RWPE1 (cell line): ENCODE measurements around the gene FN3KRP.
A peak's percentile ranks its signal among the peaks of the same experiment; 100 is the strongest.

Source experiments
- CTCF ChIA-PET: fragments of 350-600 bp; sonication (Branson Sonifier 250); formaldehyde crosslinking; extraction: SDS; loops from one replicate; lab custom pipeline; 2021; lab: Yijun Ruan, JAX
- POLR2A ChIA-PET: fragments of 400-600 bp; formaldehyde crosslinking; extraction: SDS; loops from one replicate; lab custom pipeline; 2020; ENCODE audit warnings: antibody characterized with exemption; ENCODE audit not compliant: low non-redundant PET; lab: Yijun Ruan, JAX
- DNase-seq: peaks from one replicate; pipeline ENCODE4 v3.0.0; 2012; ENCODE audit warnings: low spot score
- H3K27ac ChIP-seq: fragments of 450-650 bp; 2 replicates; pipeline ENCODE4 v1.5.1; 2017
- CTCF ChIP-seq: fragments of 450-650 bp; conservative IDR thresholded peaks from 2 replicates; pipeline ENCODE4 v1.5.1; 2017; ENCODE audit warnings: low read depth, mild to moderate bottlenecking

The FN3KRP gene

GRCh38 chr17:82698065-82698973, 18.2 kb upstream of the FN3KRP start, which contains the start of gene RAB40B:
TSS of gene RAB40B (minus strand) at chr17:82698698. CDS start at chr17:82698596, 102 bp downstream.
- CTCF ChIA-PET: interaction anchor here (0.6 kb wide), 1 partner anchor 8 kb away, joined by 3 read pairs; no protein-coding TSS in a partner anchor
- peak; percentile 99 for DNase-seq
- H3K27ac ChIP-seq: peak within 1 kb of the TSS; percentile 54
- TF ChIP-seq CTCF: no peak
- POLR2A ChIA-PET: interaction anchor here (0.6 kb wide), 4 partner anchors 16 to 182 kb away, joined by 3 to 6 read pairs (median 4); no protein-coding TSS in a partner anchor

GRCh38 chr17:82698974-82699442, 17.5 kb upstream of the FN3KRP start:
- DNase-seq: peak; percentile 24
- ChIA-PET CTCF (no interaction called here), POLR2A (interaction anchor here (0.6 kb wide), 3 partner anchors 15 to 104 kb away, joined by 3 to 4 read pairs (median 3); no protein-coding TSS in a partner anchor)
- peak overlapping the region; percentile 54 for H3K27ac ChIP-seq
- no peak for TF ChIP-seq CTCF

- ChIA-PET CTCF (no interaction called here), POLR2A (no interaction called here)
These were observed 17.0 kb upstream of the FN3KRP start for GRCh38 chr17:82699551-82699950.

GRCh38 chr17:82702231-82702927, 14.1 kb upstream of the FN3KRP start:
- DNase-seq: no peak
- CTCF ChIA-PET: interaction anchor here (0.9 kb wide), 1 partner anchor 9 kb away, joined by 4 read pairs; no protein-coding TSS in a partner anchor
- no peak for TF ChIP-seq CTCF
- H3K27ac ChIP-seq: peak overlapping the region; percentile 72
- POLR2A ChIA-PET: no interaction called here

More at GRCh38 chr17:82699551-82699950, 17.0 kb upstream of the FN3KRP start:
- H3K27ac ChIP-seq: no peak overlapping the region
- DNase-seq: no peak
- TF ChIP-seq CTCF: no peak

GRCh38 chr17:82703036-82703745, 13.3 kb upstream of the FN3KRP start:
- ChIA-PET POLR2A (no interaction called here), CTCF (no interaction called here)

More at GRCh38 chr17:82703036-82703745, 13.3 kb upstream of the FN3KRP start:
- DNase-seq: no peak
- peak overlapping the region; percentile 72 for H3K27ac ChIP-seq
- TF ChIP-seq CTCF: no peak
